OCI-LY1 (cell line): ENCODE results near the gene GNRHR.

ENCODE experiments used
- H2AFZ ChIP-seq: fragments of 200-600 bp; sonication (generic), shearing (Covaris generic); 2 replicates; pipeline ENCODE4 v1.6.0; 2014; ENCODE audit warnings: antibody characterized with exemption, mild to moderate bottlenecking, low read length
- H3F3A ChIP-seq: fragments of 200-600 bp; sonication (generic), shearing (Covaris generic); 2 replicates; pipeline ENCODE4 v1.6.0; 2014; ENCODE audit warnings: mild to moderate bottlenecking, antibody characterized with exemption, low read length, moderate library complexity; ENCODE audit not compliant: insufficient read depth
- H3K27ac ChIP-seq: fragments of 200-600 bp; sonication (generic); 2 replicates; pipeline ENCODE4 v1.5.1; 2014; ENCODE audit warnings: low read length, mixed run types, mild to moderate bottlenecking, low read depth; ENCODE audit not compliant: poor library complexity, severe bottlenecking
- H3K27me3 ChIP-seq: fragments of 200-600 bp; sonication (generic); 2 replicates; pipeline ENCODE4 v1.6.0; 2014; ENCODE audit warnings: antibody characterized with exemption, mild to moderate bottlenecking, low read length, moderate library complexity; ENCODE audit not compliant: insufficient read depth
- H3K36me3 ChIP-seq: fragments of 200-600 bp; sonication (generic); 2 replicates; pipeline ENCODE4 v1.6.1; 2014; ENCODE audit warnings: mild to moderate bottlenecking, antibody characterized with exemption, low read length, moderate library complexity, mixed read lengths; ENCODE audit not compliant: insufficient read depth
- H3K4me1 ChIP-seq: fragments of 200-600 bp; sonication (generic); 2 replicates; pipeline ENCODE4 v1.5.1; 2014; ENCODE audit warnings: mild to moderate bottlenecking, low read length, moderate library complexity; ENCODE audit not compliant: insufficient read depth, severe bottlenecking
- H3K4me2 ChIP-seq: fragments of 200-600 bp; sonication (generic), shearing (Covaris generic); 2 replicates; pipeline ENCODE4 v1.6.1; 2014; ENCODE audit warnings: low read length
- H3K4me3 ChIP-seq: fragments of 200-600 bp; sonication (generic); 2 replicates; pipeline ENCODE4 v1.5.1; 2014; ENCODE audit warnings: low read length, low read depth, mild to moderate bottlenecking, mixed read lengths; ENCODE audit not compliant: poor library complexity, severe bottlenecking
- H3K79me2 ChIP-seq: fragments of 200-600 bp; shearing (Covaris generic); 2 replicates; pipeline ENCODE4 v1.6.1; 2016; ENCODE audit warnings: mixed run types, low read length, mixed read lengths; ENCODE audit not compliant: insufficient read depth
- H3K9ac ChIP-seq: fragments of 200-600 bp; sonication (generic), shearing (Covaris generic); 2 replicates; pipeline ENCODE4 v1.6.1; 2014; ENCODE audit warnings: mild to moderate bottlenecking, low read length, mixed read lengths
- H3K9me2 ChIP-seq: fragments of 200-600 bp; sonication (generic), shearing (Covaris generic); 2 replicates; pipeline ENCODE4 v1.6.1; 2014; ENCODE audit warnings: low read depth, mild to moderate bottlenecking, low read length, mixed read lengths
- H3K9me3 ChIP-seq: fragments of 200-600 bp; shearing (Covaris generic); 2 replicates; pipeline ENCODE4 v1.6.1; 2014; ENCODE audit warnings: low read length, mixed read lengths
- H4K20me1 ChIP-seq: fragments of 200-600 bp; sonication (generic), shearing (Covaris generic); 2 replicates; pipeline ENCODE4 v1.6.0; 2016; ENCODE audit warnings: mild to moderate bottlenecking, low read length; ENCODE audit not compliant: insufficient read depth
- EZH2 ChIP-seq: fragments of 200-600 bp; sonication (generic), shearing (Covaris generic); IDR thresholded peaks from 2 replicates; pipeline ENCODE4 v1.8.0; 2017; ENCODE audit warnings: borderline replicate concordance, mixed run types, mild to moderate bottlenecking, antibody characterized with exemption, low read length, moderate library complexity, mixed read lengths
- TF ChIP-seq, protein P1 (sequence below): fragments of 200-600 bp; sonication (generic), shearing (Covaris generic); IDR thresholded peaks from 2 replicates; pipeline ENCODE4 v1.5.1; 2017; ENCODE audit warnings: mild to moderate bottlenecking, antibody characterized with exemption, low read length, moderate library complexity, mixed read lengths

GNRHR gene

DNA sequence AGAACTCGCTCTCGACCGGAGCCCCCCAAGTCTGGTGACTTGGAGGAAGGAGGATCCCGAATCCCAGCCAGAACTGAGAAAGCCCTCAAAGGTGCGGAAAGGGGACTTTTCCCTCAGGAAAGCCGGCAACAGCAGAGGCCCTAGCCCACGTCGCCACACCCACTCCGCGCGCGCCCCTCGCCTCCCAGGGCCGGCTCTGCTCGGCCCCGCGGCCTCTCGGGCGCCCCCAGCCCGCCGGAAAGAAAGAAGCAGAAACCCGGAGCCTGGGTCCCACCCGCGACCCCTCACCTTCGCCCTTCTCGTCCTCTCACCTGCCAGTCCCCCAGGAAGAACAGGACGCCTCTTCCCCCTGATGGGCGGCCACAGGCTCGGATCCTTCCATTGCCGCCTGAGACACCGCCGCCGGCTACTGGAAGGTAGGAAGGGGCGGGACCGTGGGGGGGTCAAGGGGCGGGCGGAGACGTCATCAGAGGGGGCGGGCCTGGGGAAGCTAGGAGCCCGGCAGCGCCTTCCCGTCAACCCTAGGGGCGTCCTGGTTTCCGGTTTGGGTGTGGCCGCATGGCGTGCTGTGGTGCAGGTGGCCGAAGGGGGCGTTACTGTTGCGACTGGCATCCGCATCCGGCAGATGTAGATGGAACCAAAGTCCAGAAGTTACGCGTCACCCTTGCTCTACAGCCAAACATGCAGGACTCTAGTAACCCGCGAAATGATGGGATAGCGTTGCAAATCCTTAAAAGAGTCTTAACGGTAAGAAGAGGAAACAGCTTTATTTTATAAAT is 53.3 kb downstream of the GNRHR start, which contains the start of gene UBA6:
Gene UBA6 (minus strand): TSS at position 418 of the 779 bp plus-strand sequence. CDS start 36 bp downstream, at position 382.
- TF ChIP-seq, protein P1, sequence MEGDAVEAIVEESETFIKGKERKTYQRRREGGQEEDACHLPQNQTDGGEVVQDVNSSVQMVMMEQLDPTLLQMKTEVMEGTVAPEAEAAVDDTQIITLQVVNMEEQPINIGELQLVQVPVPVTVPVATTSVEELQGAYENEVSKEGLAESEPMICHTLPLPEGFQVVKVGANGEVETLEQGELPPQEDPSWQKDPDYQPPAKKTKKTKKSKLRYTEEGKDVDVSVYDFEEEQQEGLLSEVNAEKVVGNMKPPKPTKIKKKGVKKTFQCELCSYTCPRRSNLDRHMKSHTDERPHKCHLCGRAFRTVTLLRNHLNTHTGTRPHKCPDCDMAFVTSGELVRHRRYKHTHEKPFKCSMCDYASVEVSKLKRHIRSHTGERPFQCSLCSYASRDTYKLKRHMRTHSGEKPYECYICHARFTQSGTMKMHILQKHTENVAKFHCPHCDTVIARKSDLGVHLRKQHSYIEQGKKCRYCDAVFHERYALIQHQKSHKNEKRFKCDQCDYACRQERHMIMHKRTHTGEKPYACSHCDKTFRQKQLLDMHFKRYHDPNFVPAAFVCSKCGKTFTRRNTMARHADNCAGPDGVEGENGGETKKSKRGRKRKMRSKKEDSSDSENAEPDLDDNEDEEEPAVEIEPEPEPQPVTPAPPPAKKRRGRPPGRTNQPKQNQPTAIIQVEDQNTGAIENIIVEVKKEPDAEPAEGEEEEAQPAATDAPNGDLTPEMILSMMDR = peak; percentile 66
- TF ChIP-seq EZH2 = no peak
- peak within 1 kb of the TSS; percentile 60 for H3K27ac ChIP-seq
- 0 out of 2 replicates have a peak, but pooled peaks cover 7% of the 10 kb centered on the region for H3F3A ChIP-seq
- no peaks in the 10 kb centered on the region for H3K9me2 ChIP-seq
- H3K79me2 ChIP-seq = peaks cover 70% of the 10 kb centered on the region
- H3K4me2 ChIP-seq = peak within 1 kb of the TSS; percentile 87
- H3K27me3 ChIP-seq = no peaks in the 10 kb centered on the region
- peak within 1 kb of the TSS; percentile 94 for H3K4me3 ChIP-seq
- peaks cover 2% of the 10 kb centered on the region; the same call in 1 of the 2 replicates for H3K9me3 ChIP-seq
- peaks cover 28% of the 10 kb centered on the region for H3K4me1 ChIP-seq
- H3K9ac ChIP-seq = peak within 1 kb of the TSS; percentile 88
- H4K20me1 ChIP-seq = no peaks in the 10 kb centered on the region
- H2AFZ ChIP-seq = peak within 1 kb of the TSS; percentile 68; the same call in 1 of the 2 replicates
- peaks cover 25% of the 10 kb centered on the region for H3K36me3 ChIP-seq

DNA sequence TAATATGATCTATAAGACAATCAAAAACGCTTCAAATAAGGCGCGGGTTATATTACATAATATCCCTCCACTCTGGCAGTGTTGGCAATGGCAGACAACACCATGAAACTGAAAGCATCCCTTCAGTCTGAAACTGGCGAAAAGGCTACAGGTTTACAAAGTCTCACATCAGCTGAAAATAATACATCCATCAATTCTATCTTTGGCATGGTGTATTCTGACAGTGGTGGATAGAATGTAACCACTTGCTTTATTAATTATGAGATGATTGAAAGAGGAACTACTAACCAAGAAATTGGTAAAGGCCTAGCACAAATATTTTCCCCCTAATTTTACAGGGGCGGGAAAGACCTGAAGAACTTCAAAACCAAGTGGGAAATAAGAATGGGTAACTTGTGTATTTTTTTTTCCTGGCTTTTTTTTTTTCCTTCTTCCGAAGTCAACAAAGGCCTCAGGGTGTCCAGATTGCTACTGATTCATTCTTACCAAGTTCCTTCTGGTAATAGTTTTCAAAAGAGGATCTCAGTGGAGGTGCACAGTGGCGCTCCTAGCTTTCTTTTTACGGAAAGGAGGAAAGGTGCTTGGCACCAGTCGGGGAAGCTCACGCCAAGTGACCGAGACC is 54.0 kb downstream of the GNRHR start:
- H3K9me2 ChIP-seq = no peaks in the 10 kb centered on the region
- H3F3A ChIP-seq = 0 out of 2 replicates have a peak, but pooled peaks cover 7% of the 10 kb centered on the region
- no peak overlapping the region for H2AFZ ChIP-seq
- 0 out of 2 replicates have a peak, but pooled peaks cover 2% of the 10 kb centered on the region for H3K9me3 ChIP-seq
- H3K4me2 ChIP-seq = peak overlapping the region; percentile 87
- peak overlapping the region; percentile 60 for H3K27ac ChIP-seq
- H3K9ac ChIP-seq = peak overlapping the region; percentile 88
- peak overlapping the region; percentile 94 for H3K4me3 ChIP-seq
- H3K79me2 ChIP-seq = peaks cover 69% of the 10 kb centered on the region
- H3K27me3 ChIP-seq = no peaks in the 10 kb centered on the region
- peaks cover 28% of the 10 kb centered on the region for H3K36me3 ChIP-seq
- TF ChIP-seq, protein P1 = no peak
- no peak for TF ChIP-seq EZH2
- H3K4me1 ChIP-seq = peaks cover 28% of the 10 kb centered on the region
- H4K20me1 ChIP-seq = no peaks in the 10 kb centered on the region

DNA sequence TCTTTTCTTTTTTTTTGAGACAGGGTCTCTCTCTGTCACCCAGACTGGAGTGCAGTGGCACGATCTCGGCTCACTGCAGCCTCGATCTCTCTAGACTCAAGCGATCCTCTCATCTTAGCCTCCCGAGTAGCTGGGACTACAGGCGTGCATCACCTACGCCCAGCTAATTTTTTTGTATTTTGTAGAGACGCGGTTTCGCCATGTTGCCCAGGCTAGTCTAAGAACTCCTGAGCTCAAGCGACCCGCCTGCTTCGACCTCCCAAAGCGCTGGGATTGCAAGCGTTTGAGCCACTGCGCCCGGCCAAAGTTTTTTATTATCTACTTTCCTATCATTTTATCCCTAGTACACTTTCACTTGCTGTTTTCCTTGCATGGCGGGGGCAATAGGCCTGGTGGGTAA is 54.6 kb downstream of the GNRHR start:
- peak overlapping the region; percentile 3 for H3K27ac ChIP-seq

More for the DNA sequence above, 54.6 kb downstream of the GNRHR start:
- Histone ChIP-seq H2AFZ (no peak overlapping the region), H3K9me2 (no peaks in the 10 kb centered on the region), H3K4me1 (peaks cover 28% of the 10 kb centered on the region), H3K27me3 (no peaks in the 10 kb centered on the region), H3K9ac (peak overlapping the region; percentile 88), H3K36me3 (peaks cover 28% of the 10 kb centered on the region), H3F3A (0 out of 2 replicates have a peak, but pooled peaks cover 7% of the 10 kb centered on the region), H3K4me2 (peak overlapping the region; percentile 87), H3K4me3 (peak overlapping the region; percentile 94), H4K20me1 (no peaks in the 10 kb centered on the region), H3K79me2 (peaks cover 64% of the 10 kb centered on the region), H3K9me3 (0 out of 2 replicates have a peak, but pooled peaks cover 2% of the 10 kb centered on the region)
- TF ChIP-seq EZH2 = no peak
- TF ChIP-seq, protein P1 = no peak
